WI38 (cell line): ENCODE results near the gene OR2B6.

Source experiments
- H3K4me3 ChIP-seq: 2 replicates; pipeline ENCODE4 v1.5.1; 2011; ENCODE audit warnings: low read depth, mild to moderate bottlenecking, control low read depth, low read length
- CTCF ChIP-seq: IDR thresholded peaks from 2 replicates; pipeline ENCODE4 v1.5.1; 2012; ENCODE audit warnings: low read depth, mild to moderate bottlenecking, control low read depth, low read length

OR2B6 gene

GRCh38 chr6:28001351-28001750, 44.3 kb downstream of the OR2B6 start:
- TF ChIP-seq CTCF, result no peak
- H3K4me3 ChIP-seq, result no peak overlapping the region

- H3K4me3 ChIP-seq, result no peak overlapping the region
- TF ChIP-seq CTCF, result no peak
Measured at GRCh38 chr6:28001751-28002150, 44.7 kb downstream of the OR2B6 start.

- TF ChIP-seq CTCF, result no peak
- H3K4me3 ChIP-seq, result no peak overlapping the region
Measured at GRCh38 chr6:28002161-28002560, 45.1 kb downstream of the OR2B6 start.

DNA sequence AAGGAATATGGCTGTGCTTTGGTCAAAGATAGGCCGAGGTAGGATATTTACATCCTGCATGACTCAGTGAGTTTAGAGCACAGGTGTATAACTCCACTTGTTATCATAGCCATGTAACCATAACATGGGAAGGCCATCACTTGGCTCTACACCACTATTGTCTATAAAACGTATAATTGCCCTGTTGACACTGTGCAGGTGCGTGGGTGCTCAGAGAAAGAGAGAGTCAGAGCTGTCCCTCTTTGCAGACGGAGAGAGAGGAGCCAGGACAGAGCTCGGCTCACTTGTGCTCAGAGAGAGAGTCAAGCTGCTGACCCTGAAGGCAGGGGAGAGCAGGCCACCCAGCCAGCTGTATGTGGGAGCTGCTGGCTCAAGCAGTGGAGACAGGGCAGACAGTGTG, 46.0 kb downstream of the OR2B6 start:
- no peak overlapping the region for H3K4me3 ChIP-seq
- TF ChIP-seq CTCF, result no peak

DNA sequence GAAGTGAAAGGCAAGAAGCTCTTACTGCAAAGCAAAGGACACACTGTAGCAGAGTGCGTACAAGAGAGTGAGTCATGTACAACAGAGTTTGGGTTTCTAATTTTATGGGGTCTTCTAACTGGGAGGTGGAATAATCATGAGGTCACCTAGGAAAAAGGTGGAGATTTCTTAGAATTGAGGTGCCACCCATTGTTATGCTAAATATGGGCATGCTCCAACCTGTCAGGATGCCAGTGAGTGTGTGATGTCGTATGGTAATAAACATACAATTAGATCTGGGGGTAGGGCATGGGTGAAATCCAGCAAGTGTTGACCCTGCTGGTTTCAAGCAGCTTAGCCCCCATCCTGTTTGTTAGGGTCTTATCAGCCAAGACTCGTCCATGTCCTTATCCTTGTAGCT, 46.6 kb downstream of the OR2B6 start:
- H3K4me3 ChIP-seq, result no peak overlapping the region
- no peak for TF ChIP-seq CTCF

DNA sequence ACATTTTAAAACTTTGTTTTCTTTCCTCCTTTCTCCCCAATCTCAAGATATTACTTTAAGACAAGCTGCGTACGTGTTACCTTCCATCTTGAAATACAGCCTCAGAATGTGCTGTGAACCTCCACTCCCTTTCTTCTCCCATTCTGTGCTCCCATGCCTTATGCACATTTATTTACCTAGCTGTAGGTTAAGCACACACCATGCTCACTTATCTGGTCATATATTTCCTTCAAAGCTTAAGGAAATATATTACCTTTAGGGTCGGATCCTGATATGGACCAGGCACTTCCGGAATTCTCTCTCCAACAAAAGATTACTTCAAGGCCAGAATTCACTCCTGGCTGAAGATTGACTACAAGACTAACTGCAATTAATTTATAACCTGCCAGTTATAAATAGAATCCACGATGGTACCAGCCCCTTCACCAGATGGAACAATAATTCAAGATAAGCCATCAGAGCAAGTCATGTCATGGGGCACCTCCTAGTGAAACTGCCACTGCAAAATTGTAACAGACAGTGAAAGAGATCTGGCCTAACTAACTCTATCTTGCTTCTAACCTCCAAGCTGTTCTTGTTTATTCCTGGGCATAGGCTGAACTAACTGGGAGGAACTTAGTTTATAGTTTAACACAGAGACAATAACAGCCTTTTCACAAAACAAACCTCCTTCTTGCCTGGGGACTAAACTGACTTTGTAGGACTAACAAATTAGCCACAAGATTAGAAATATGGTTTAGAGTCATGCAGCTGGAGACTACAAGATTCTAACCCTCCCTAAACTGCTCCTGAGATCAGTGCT, 47.5 kb downstream of the OR2B6 start:
- H3K4me3 ChIP-seq, result no peak overlapping the region
- no peak for TF ChIP-seq CTCF

GRCh38 chr6:28005152-28005890, 48.3 kb downstream of the OR2B6 start:
- H3K4me3 ChIP-seq, result no peak overlapping the region

More at GRCh38 chr6:28005152-28005890, 48.3 kb downstream of the OR2B6 start:
- TF ChIP-seq CTCF, result no peak
